A549 (cell line): Measurements from ENCODE around the gene APP. TPM values are rescaled to one million over a fixed set of nuclear protein-coding genes. Genes with fewer than 3 reads are reported as not detected.

Experiments used
- ATAC-seq, 2 experiments: fragments of 200-7000 bp in 1 of 2; fragments of >200 bp in 1 of 2; cut with Nextera tagmentation in 1 of 2; cut with Tn5 transposase in 1 of 2; 3 replicates each; pipeline versions ENCODE4 v1.8.0 to v1.9.1; 2018 to 2020; ENCODE audit warnings: mild to moderate bottlenecking in 1 of 2, moderate library complexity in 1 of 2
- CTCF ChIA-PET: fragments of 300-600 bp; sonication (Branson Sonifier 250); formaldehyde crosslinking; extraction: SDS; loops from one replicate; lab custom pipeline; 2021; ENCODE audit warnings: antibody characterized with exemption, inconsistent platforms; lab: Yijun Ruan, JAX
- POLR2A ChIA-PET: fragments of 350-600 bp; formaldehyde crosslinking; extraction: SDS; loops from one replicate; lab custom pipeline; 2021; ENCODE audit warnings: antibody characterized with exemption, inconsistent platforms; lab: Yijun Ruan, JAX
- DNase-seq, 2 experiments: peaks; one replicate each; pipeline versions ENCODE4 v3.0.0 to v3.0.0-alpha.2; 2011 to 2016; ENCODE audit warnings: low read depth in 1 of 2, low spot score in 1 of 2
- FAIRE-seq: peaks from 2 replicates; lab custom pipeline; 2011; peaks lifted over from hg19 to GRCh38; lab: Jason Lieb, UNC
- H3K27ac ChIP-seq, 2 experiments: fragments of >200 bp; sonication (Bioruptor Twin); formaldehyde crosslinking; 3 replicates each; pipeline ENCODE4 v1.5.1; 2016 to 2017
- H3K4me1 ChIP-seq: fragments of >200 bp; sonication (Bioruptor Twin); formaldehyde crosslinking; 3 replicates; pipeline ENCODE4 v1.6.1; 2016
- H3K4me2 ChIP-seq: fragments of >200 bp; sonication (Bioruptor Twin); formaldehyde crosslinking; 3 replicates; pipeline ENCODE4 v1.6.1; 2016
- H3K4me3 ChIP-seq: fragments of >200 bp; sonication (Bioruptor Twin); formaldehyde crosslinking; 3 replicates; pipeline ENCODE4 v1.5.1; 2016
- H3K9me3 ChIP-seq: fragments of >200 bp; sonication (Bioruptor Twin); formaldehyde crosslinking; 3 replicates; pipeline ENCODE4 v1.6.1; 2016
- EHF ChIP-seq: fragments of 250-450 bp; sonication (Bioruptor Pico); IDR thresholded peaks from 2 replicates; pipeline ENCODE4 v1.5.0; 2020; ENCODE audit warnings: mild to moderate bottlenecking
- EHMT2 ChIP-seq: fragments of 200-600 bp; sonication (generic); IDR thresholded peaks from 2 replicates; pipeline ENCODE4 v1.6.1; 2016; ENCODE audit warnings: antibody characterized with exemption, low read depth, mild to moderate bottlenecking, moderate library complexity
- FOSB ChIP-seq: fragments of 250-450 bp; sonication (Bioruptor Pico); IDR thresholded peaks from 2 replicates; pipeline ENCODE4 v1.5.0; 2020; ENCODE audit warnings: mild to moderate bottlenecking, moderate library complexity
- GATA3 ChIP-seq: IDR thresholded peaks from 2 replicates; pipeline ENCODE4 v1.6.1; 2012; ENCODE audit warnings: borderline replicate concordance
- HEYL ChIP-seq: fragments of 250-450 bp; sonication (Bioruptor Pico); IDR thresholded peaks from 2 replicates; pipeline ENCODE4 v1.8.0; 2021; ENCODE audit warnings: mild to moderate bottlenecking, moderate library complexity
- JUN ChIP-seq, 2 experiments: fragments of >200 bp; sonication (Bioruptor Twin); formaldehyde crosslinking; IDR thresholded peaks; 2 replicates in 1 of 2; 3 replicates in 1 of 2; pipeline ENCODE4 v1.6.1; 2016 to 2017
- KDM5A ChIP-seq: fragments of 200-600 bp; sonication (generic); IDR thresholded peaks from 2 replicates; pipeline ENCODE4 v1.6.1; 2016; ENCODE audit warnings: antibody characterized with exemption, mild to moderate bottlenecking
- MAZ ChIP-seq: fragments of 150-350 bp; IDR thresholded peaks from 2 replicates; pipeline ENCODE4 v1.6.1; 2014; ENCODE audit warnings: antibody characterized with exemption, low read depth, low read length, borderline replicate concordance
- NFE2L2 ChIP-seq: fragments of 150-350 bp; conservative IDR thresholded peaks from 2 replicates; pipeline ENCODE4 v1.6.1; 2014; ENCODE audit warnings: low read length
- NPAS2 ChIP-seq: fragments of 250-450 bp; sonication (Bioruptor Pico); IDR thresholded peaks from 2 replicates; pipeline ENCODE4 v1.8.0; 2022; ENCODE audit warnings: mild to moderate bottlenecking, moderate library complexity, borderline replicate concordance
- POLR2AphosphoS2 ChIP-seq: conservative IDR thresholded peaks from 2 replicates; pipeline ENCODE4 v1.6.1; 2012; ENCODE audit warnings: low read length, improper control_type of control experiment, inconsistent platforms
- RAD21 ChIP-seq, 2 experiments: fragments of >200 bp in 1 of 2; sonication (Bioruptor Twin) in 1 of 2; formaldehyde crosslinking in 1 of 2; IDR thresholded peaks in 1 of 2; conservative IDR thresholded peaks in 1 of 2; 2 replicates in 1 of 2; 3 replicates in 1 of 2; pipeline ENCODE4 v1.6.1; 2012 to 2018; ENCODE audit warnings: inconsistent platforms in 1 of 2
- RARB ChIP-seq: fragments of 250-450 bp; sonication (Bioruptor Pico); IDR thresholded peaks from 2 replicates; pipeline ENCODE4 v1.8.0; 2021; ENCODE audit warnings: mild to moderate bottlenecking, moderate library complexity
- RNF2 ChIP-seq: fragments of 200-600 bp; sonication (generic); IDR thresholded peaks from 2 replicates; pipeline ENCODE4 v1.6.1; 2016; ENCODE audit warnings: low read depth, mild to moderate bottlenecking, antibody characterized with exemption, moderate library complexity, borderline replicate concordance
- SREBF2 ChIP-seq: fragments of 450-650 bp; IDR thresholded peaks from 2 replicates; pipeline ENCODE4 v1.6.1; 2014; ENCODE audit warnings: mild to moderate bottlenecking, moderate library complexity
- ZNF302 ChIP-seq: fragments of 250-450 bp; sonication (Bioruptor Pico); IDR thresholded peaks from 2 replicates; pipeline ENCODE4 v1.9.0; 2021; ENCODE audit warnings: inconsistent platforms, mild to moderate bottlenecking, moderate library complexity
- ZSCAN20 ChIP-seq: fragments of 250-450 bp; sonication (Bioruptor Pico); IDR thresholded peaks from 2 replicates; pipeline ENCODE4 v1.8.0; 2022; ENCODE audit warnings: mild to moderate bottlenecking, moderate library complexity
- WGBS: methylation state at CpG from one replicate; pipeline ENCODE4 v1.1.6; 2017; ENCODE audit errors: missing lambda C conversion rate; 5-methylcytosine and 5-hydroxymethylcytosine counted together
- polyA plus RNA-seq, 4 experiments: library from polyadenylated mRNA; depleted of rRNA in 3 of 4; stranded (reverse); fragments of >200 nt; fragmentation: RNase III in 1 of 4; extraction: RNeasy Plus Mini Kit Qiagen cat#74134 plus additional on column Dnase treatment in 1 of 4; gene quantifications; 2 replicates in 3 of 4; 3 replicates in 1 of 4; pipeline ENCODE4 v1.2.3, GENCODE V29; 2011 to 2017
- TF ChIP-seq, protein P1 (sequence below): fragments of 250-450 bp; sonication (Bioruptor Pico); IDR thresholded peaks from 2 replicates; pipeline ENCODE4 v1.5.0; 2020; ENCODE audit warnings: low read depth, mild to moderate bottlenecking, moderate library complexity
- TF ChIP-seq, protein P2 (sequence below): fragments of 200-600 bp; sonication (generic); IDR thresholded peaks from 2 replicates; pipeline ENCODE4 v1.6.1; 2016; ENCODE audit warnings: antibody characterized with exemption, mild to moderate bottlenecking, moderate library complexity
- TF ChIP-seq, protein P3 (sequence below): fragments of >200 bp; sonication (Bioruptor Twin); formaldehyde crosslinking; IDR thresholded peaks from 2 replicates; pipeline ENCODE4 v1.6.1; 2016
- TF ChIP-seq, protein P4 (sequence below): IDR thresholded peaks from 2 replicates; pipeline ENCODE4 v1.6.1; 2012
- TF ChIP-seq, protein P5 (sequence below): IDR thresholded peaks from 2 replicates; pipeline ENCODE4 v1.6.1; 2012; ENCODE audit warnings: low read depth, borderline replicate concordance
- TF ChIP-seq, protein P6 (sequence below): fragments of >200 bp; sonication (Bioruptor Twin); formaldehyde crosslinking; IDR thresholded peaks from 3 replicates; pipeline ENCODE4 v1.5.1; 2016

The APP gene
- polyA plus RNA-seq, 2 of the 4 experiments (the other 2 are of a cell fraction), result 540 to 565 TPM

DNA sequence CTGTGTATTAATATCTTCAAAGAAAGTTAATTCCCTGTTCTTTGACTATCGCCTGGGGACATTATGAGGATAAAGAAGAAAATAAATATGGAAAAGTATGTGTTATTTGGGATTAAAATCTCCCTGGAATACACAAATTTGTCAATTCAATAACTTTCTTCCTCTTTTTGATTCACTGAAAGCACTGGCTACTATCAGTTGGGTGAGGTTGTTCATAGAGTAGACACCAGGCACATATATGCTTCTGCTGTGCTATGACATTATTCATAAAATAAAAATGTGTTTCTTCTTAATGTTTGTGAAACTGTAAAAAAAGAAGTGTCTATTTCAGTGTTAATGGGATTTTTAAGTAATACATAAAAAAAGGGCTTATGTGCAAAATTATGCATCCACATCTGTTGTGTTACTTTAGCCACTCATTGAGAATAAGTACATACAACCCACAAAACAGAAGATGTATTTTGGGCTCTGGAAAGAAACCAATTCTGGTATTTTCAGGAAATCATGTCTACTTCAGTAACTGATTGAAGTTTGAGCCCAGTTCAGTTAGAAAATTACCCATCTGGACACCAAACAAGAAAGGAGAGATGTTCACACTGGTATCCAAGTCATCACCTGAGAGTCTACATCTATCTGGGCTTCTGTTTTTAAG lies 266.4 kb downstream of the APP start:
- ChIA-PET POLR2A (no interaction called here), CTCF (no interaction called here)
- 83% methylated on average over 1 of the region's 1 CpG for WGBS
- Histone ChIP-seq H3K4me1 (no peaks in the 10 kb centered on the region), H3K27ac (no peak overlapping the region), H3K4me3 (no peak overlapping the region), H3K4me2 (no peak overlapping the region), H3K9me3 (no peaks in the 10 kb centered on the region)
- DNase-seq (no peak), ATAC-seq (no peak), FAIRE-seq (no peak)
- TF ChIP-seq MAZ (no peak), GATA3 (no peak), RARB (CRISPR knock-in tag) (no peak), SREBF2 (no peak), ZSCAN20 (CRISPR knock-in tag) (no peak), JUN (IDR thresholded peaks at IDR 0.05) (no peak)
- TF ChIP-seq, protein P1, sequence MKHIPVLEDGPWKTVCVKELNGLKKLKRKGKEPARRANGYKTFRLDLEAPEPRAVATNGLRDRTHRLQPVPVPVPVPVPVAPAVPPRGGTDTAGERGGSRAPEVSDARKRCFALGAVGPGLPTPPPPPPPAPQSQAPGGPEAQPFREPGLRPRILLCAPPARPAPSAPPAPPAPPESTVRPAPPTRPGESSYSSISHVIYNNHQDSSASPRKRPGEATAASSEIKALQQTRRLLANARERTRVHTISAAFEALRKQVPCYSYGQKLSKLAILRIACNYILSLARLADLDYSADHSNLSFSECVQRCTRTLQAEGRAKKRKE (CRISPR knock-in tag), result no peak

DNA sequence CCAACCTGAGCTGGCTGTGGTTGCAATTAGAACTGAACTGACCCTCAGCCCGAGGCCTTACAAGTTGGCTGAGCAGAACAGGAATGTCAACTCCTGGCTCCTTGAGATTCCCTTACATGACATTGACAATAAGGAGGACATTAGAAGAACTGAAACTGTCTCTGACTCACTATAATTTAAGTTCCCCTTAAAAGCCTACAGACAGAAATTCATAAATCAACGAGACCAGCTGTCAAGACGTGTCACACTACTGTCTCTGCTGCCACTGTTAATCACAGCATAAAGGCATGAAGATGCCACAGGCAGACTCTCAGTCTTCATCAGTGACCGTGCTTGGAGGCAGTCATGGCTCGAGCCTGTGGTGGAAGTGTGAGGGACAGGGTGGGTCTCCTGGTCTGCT lies 267.0 kb downstream of the APP start:
- ChIA-PET CTCF (interaction anchor here (0.6 kb wide), 1 partner anchor 92 kb away, joined by 3 read pairs; no protein-coding TSS in a partner anchor), POLR2A (no interaction called here)
- no peak for DNase-seq
- Histone ChIP-seq H3K4me1 (no peaks in the 10 kb centered on the region), H3K4me3 (no peak overlapping the region), H3K4me2 (no peak overlapping the region), H3K9me3 (no peaks in the 10 kb centered on the region), H3K27ac (no peak overlapping the region)
- no peak for FAIRE-seq
- 95% methylated on average over 5 of the region's 5 CpGs for WGBS
- ATAC-seq, result no peak
- TF ChIP-seq, protein P2, sequence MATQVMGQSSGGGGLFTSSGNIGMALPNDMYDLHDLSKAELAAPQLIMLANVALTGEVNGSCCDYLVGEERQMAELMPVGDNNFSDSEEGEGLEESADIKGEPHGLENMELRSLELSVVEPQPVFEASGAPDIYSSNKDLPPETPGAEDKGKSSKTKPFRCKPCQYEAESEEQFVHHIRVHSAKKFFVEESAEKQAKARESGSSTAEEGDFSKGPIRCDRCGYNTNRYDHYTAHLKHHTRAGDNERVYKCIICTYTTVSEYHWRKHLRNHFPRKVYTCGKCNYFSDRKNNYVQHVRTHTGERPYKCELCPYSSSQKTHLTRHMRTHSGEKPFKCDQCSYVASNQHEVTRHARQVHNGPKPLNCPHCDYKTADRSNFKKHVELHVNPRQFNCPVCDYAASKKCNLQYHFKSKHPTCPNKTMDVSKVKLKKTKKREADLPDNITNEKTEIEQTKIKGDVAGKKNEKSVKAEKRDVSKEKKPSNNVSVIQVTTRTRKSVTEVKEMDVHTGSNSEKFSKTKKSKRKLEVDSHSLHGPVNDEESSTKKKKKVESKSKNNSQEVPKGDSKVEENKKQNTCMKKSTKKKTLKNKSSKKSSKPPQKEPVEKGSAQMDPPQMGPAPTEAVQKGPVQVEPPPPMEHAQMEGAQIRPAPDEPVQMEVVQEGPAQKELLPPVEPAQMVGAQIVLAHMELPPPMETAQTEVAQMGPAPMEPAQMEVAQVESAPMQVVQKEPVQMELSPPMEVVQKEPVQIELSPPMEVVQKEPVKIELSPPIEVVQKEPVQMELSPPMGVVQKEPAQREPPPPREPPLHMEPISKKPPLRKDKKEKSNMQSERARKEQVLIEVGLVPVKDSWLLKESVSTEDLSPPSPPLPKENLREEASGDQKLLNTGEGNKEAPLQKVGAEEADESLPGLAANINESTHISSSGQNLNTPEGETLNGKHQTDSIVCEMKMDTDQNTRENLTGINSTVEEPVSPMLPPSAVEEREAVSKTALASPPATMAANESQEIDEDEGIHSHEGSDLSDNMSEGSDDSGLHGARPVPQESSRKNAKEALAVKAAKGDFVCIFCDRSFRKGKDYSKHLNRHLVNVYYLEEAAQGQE, result no peak
- TF ChIP-seq, all 56 proteins: peak for 0

DNA sequence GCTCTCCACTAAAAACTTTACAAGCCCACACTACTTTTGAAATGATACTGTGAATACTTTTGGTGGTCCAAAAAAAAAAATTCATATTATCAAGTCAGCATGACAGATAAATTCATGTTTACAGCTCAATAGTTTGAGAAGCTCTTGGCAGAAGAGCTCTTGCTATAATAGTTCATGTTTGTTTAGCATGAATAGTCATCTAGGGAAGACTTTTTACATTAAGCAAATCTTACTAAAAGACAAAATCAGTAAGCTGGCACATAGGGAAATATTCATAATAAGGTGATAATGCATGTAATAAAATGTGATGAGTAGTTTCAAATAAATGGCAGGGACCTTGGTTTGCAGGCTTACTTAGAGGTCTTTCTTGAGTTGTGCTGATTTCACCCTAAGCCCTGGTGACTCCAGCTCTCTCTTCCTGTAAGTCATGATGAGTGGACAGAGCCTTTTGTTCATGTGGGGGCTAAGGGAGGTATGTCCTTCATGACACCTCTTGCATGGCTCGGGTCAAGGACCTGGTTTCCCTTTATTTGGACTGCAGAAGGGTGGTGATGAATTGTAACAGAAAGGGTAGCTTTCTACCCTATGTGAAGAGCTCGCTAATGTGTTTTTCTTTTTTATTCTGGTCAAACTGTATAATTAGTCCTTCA lies 269.1 kb downstream of the APP start:
- ChIA-PET CTCF (interaction anchor here (1.4 kb wide), 1 partner anchor 269 kb away, joined by 5 read pairs; the partner anchor contains the start of gene APP), POLR2A (no interaction called here)
- Histone ChIP-seq H3K4me1 (no peaks in the 10 kb centered on the region), H3K27ac (no peak overlapping the region), H3K9me3 (no peaks in the 10 kb centered on the region), H3K4me3 (no peak overlapping the region), H3K4me2 (no peak overlapping the region)
- TF ChIP-seq, protein P3, sequence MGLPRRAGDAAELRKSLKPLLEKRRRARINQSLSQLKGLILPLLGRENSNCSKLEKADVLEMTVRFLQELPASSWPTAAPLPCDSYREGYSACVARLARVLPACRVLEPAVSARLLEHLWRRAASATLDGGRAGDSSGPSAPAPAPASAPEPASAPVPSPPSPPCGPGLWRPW, result no peak
- no peak for TF ChIP-seq POLR2AphosphoS2
- no peak for TF ChIP-seq EHMT2
- TF ChIP-seq NPAS2 (CRISPR knock-in tag), result no peak
- no peak for TF ChIP-seq JUN (IDR thresholded peaks at IDR 0.05)
- TF ChIP-seq RAD21 (conservative IDR thresholded peaks at IDR 0.05 in 1 of 2, IDR thresholded peaks at IDR 0.05 in 1 of 2), result no peak
- TF ChIP-seq SREBF2, result no peak
- TF ChIP-seq, protein P1 (CRISPR knock-in tag), result no peak
- no peak for TF ChIP-seq NFE2L2
- no peak for TF ChIP-seq RARB (CRISPR knock-in tag)
- TF ChIP-seq, protein P4, sequence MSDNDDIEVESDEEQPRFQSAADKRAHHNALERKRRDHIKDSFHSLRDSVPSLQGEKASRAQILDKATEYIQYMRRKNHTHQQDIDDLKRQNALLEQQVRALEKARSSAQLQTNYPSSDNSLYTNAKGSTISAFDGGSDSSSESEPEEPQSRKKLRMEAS, result no peak
- no peak for TF ChIP-seq KDM5A
- TF ChIP-seq, protein P5, sequence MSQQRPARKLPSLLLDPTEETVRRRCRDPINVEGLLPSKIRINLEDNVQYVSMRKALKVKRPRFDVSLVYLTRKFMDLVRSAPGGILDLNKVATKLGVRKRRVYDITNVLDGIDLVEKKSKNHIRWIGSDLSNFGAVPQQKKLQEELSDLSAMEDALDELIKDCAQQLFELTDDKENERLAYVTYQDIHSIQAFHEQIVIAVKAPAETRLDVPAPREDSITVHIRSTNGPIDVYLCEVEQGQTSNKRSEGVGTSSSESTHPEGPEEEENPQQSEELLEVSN, result no peak
- TF ChIP-seq EHF (CRISPR knock-in tag), result no peak
- no peak for TF ChIP-seq HEYL (CRISPR knock-in tag)
- TF ChIP-seq RNF2, result no peak
- no peak for TF ChIP-seq ZNF302
- TF ChIP-seq, protein P6, sequence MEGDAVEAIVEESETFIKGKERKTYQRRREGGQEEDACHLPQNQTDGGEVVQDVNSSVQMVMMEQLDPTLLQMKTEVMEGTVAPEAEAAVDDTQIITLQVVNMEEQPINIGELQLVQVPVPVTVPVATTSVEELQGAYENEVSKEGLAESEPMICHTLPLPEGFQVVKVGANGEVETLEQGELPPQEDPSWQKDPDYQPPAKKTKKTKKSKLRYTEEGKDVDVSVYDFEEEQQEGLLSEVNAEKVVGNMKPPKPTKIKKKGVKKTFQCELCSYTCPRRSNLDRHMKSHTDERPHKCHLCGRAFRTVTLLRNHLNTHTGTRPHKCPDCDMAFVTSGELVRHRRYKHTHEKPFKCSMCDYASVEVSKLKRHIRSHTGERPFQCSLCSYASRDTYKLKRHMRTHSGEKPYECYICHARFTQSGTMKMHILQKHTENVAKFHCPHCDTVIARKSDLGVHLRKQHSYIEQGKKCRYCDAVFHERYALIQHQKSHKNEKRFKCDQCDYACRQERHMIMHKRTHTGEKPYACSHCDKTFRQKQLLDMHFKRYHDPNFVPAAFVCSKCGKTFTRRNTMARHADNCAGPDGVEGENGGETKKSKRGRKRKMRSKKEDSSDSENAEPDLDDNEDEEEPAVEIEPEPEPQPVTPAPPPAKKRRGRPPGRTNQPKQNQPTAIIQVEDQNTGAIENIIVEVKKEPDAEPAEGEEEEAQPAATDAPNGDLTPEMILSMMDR, result no peak
- TF ChIP-seq FOSB (CRISPR knock-in tag), result no peak
- ATAC-seq (no peak), FAIRE-seq (no peak), DNase-seq (no peak)
- WGBS, result 68% methylated on average over 2 of the region's 2 CpGs
